H9 (cell line): ENCODE data around the gene PMEPA1. TPM values are rescaled to one million over a fixed set of nuclear protein-coding genes. Genes with fewer than 3 reads are reported as not detected.

Experiments
- DNase-seq: peaks from one replicate; pipeline ENCODE4 v3.0.0-alpha.2; 2017
- H2AFZ ChIP-seq: one replicate; pipeline ENCODE4 v1.6.1; 2013; ENCODE audit warnings: mild to moderate bottlenecking, low read length, control low read depth, moderate library complexity
- H2AK5ac ChIP-seq: 2 replicates; pipeline ENCODE4 v1.6.1; 2013; ENCODE audit warnings: low read length, control low read depth, mixed read lengths; ENCODE audit not compliant: insufficient read length
- H2BK120ac ChIP-seq: one replicate; pipeline ENCODE4 v1.6.1; 2013; ENCODE audit warnings: low read depth, mild to moderate bottlenecking, low read length, control low read depth, inconsistent platforms; ENCODE audit not compliant: poor library complexity, severe bottlenecking
- H2BK12ac ChIP-seq: 2 replicates; pipeline ENCODE4 v1.6.1; 2013; ENCODE audit warnings: low read length, control low read depth, mixed read lengths, low read depth; ENCODE audit not compliant: insufficient read length
- H2BK15ac ChIP-seq: 2 replicates; pipeline ENCODE4 v1.6.1; 2013; ENCODE audit warnings: low read depth, low read length, control low read depth
- H2BK20ac ChIP-seq: one replicate; pipeline ENCODE4 v1.6.1; 2013; ENCODE audit warnings: low read depth, mild to moderate bottlenecking, low read length, control low read depth, inconsistent platforms; ENCODE audit not compliant: poor library complexity, severe bottlenecking
- H2BK5ac ChIP-seq: 2 replicates; pipeline ENCODE4 v1.6.1; 2013; ENCODE audit warnings: low read length, control low read depth, mixed read lengths; ENCODE audit not compliant: insufficient read length
- H3K14ac ChIP-seq: 2 replicates; pipeline ENCODE4 v1.6.1; 2013; ENCODE audit warnings: low read length, control low read depth; ENCODE audit not compliant: insufficient read depth
- H3K18ac ChIP-seq: 2 replicates; pipeline ENCODE4 v1.6.1; 2013; ENCODE audit warnings: low read depth, mild to moderate bottlenecking, mixed read lengths, low read length, control low read depth; ENCODE audit not compliant: insufficient read length
- H3K23ac ChIP-seq: 2 replicates; pipeline ENCODE4 v1.6.1; 2013; ENCODE audit warnings: low read length, control low read depth, mixed read lengths, low read depth; ENCODE audit not compliant: insufficient read length
- H3K23me2 ChIP-seq: 2 replicates; pipeline ENCODE4 v1.6.1; 2013; ENCODE audit warnings: low read depth, mild to moderate bottlenecking, mixed read lengths, low read length, control low read depth; ENCODE audit not compliant: insufficient read length, poor library complexity, severe bottlenecking
- H3K27ac ChIP-seq: 2 replicates; pipeline ENCODE4 v1.5.1; 2013; ENCODE audit warnings: low read length, control low read depth, mixed read lengths, low read depth; ENCODE audit not compliant: insufficient read length
- H3K27me3 ChIP-seq: 2 replicates; pipeline ENCODE4 v1.6.1; 2013; ENCODE audit warnings: low read length, control low read depth, inconsistent platforms; ENCODE audit not compliant: insufficient read depth
- H3K4ac ChIP-seq: 2 replicates; pipeline ENCODE4 v1.6.1; 2013; ENCODE audit warnings: low read depth, mild to moderate bottlenecking, control low read depth, inconsistent platforms, low read length, moderate library complexity
- H3K4me1 ChIP-seq: 2 replicates; pipeline ENCODE4 v1.6.1; 2013; ENCODE audit warnings: low read length, control low read depth, inconsistent platforms; ENCODE audit not compliant: insufficient read depth
- H3K4me2 ChIP-seq: 2 replicates; pipeline ENCODE4 v1.6.1; 2013; ENCODE audit warnings: low read length, control low read depth, mixed read lengths; ENCODE audit not compliant: insufficient read length, insufficient read depth
- H3K56ac ChIP-seq: 2 replicates; pipeline ENCODE4 v1.6.1; 2013; ENCODE audit warnings: low read depth, mild to moderate bottlenecking, mixed read lengths, low read length, control low read depth; ENCODE audit not compliant: insufficient read length
- H3K79me1 ChIP-seq: 2 replicates; pipeline ENCODE4 v1.6.1; 2013; ENCODE audit warnings: low read depth, mild to moderate bottlenecking, moderate library complexity, low read length, control low read depth, inconsistent platforms; ENCODE audit not compliant: insufficient read depth, poor library complexity, severe bottlenecking
- H3K79me2 ChIP-seq: 2 replicates; pipeline ENCODE4 v1.6.1; 2013; ENCODE audit warnings: low read length, control low read depth, inconsistent platforms; ENCODE audit not compliant: insufficient read depth
- H3K9ac ChIP-seq: 2 replicates; pipeline ENCODE4 v1.6.1; 2013; ENCODE audit warnings: low read length, control low read depth, mixed read lengths; ENCODE audit not compliant: insufficient read length; ENCODE audit errors: extremely low read depth
- H3K9me3 ChIP-seq: one replicate; pipeline ENCODE4 v1.6.1; 2013; ENCODE audit warnings: low read depth, low read length, inconsistent platforms; ENCODE audit not compliant: control insufficient read depth
- H3T11ph ChIP-seq: one replicate; pipeline ENCODE4 v1.6.1; 2013; ENCODE audit warnings: mild to moderate bottlenecking, low read length, control low read depth, inconsistent platforms
- H4K20me1 ChIP-seq: one replicate; pipeline ENCODE4 v1.6.1; 2013; ENCODE audit not compliant: control insufficient read depth, insufficient read length, insufficient read depth
- H4K5ac ChIP-seq: 2 replicates; pipeline ENCODE4 v1.6.1; 2013; ENCODE audit warnings: low read depth, mild to moderate bottlenecking, mixed read lengths, low read length, control low read depth; ENCODE audit not compliant: insufficient read length
- H4K8ac ChIP-seq: replicated peaks from 2 replicates; pipeline ENCODE4 v1.6.1; 2013; ENCODE audit warnings: low read length, control low read depth, mixed read lengths, low read depth; ENCODE audit not compliant: insufficient read length
- H4K91ac ChIP-seq: 2 replicates; pipeline ENCODE4 v1.6.1; 2013; ENCODE audit warnings: low read depth, mild to moderate bottlenecking, moderate library complexity, mixed read lengths, low read length, control low read depth; ENCODE audit not compliant: insufficient read length
- H3K27ac Mint-ChIP-seq, 3 experiments: 2 replicates in 2 of 3; 3 replicates in 1 of 3; pipeline ENCODE4 v1.8.0; 2020 to 2021; ENCODE audit warnings: mixed read lengths in 3 of 3, mild to moderate bottlenecking in 1 of 3, moderate library complexity in 1 of 3
- H3K27me3 Mint-ChIP-seq: 2 replicates; pipeline ENCODE4 v1.8.0; 2021; ENCODE audit warnings: low read depth, mild to moderate bottlenecking, moderate library complexity, mixed read lengths
- H3K36me3 Mint-ChIP-seq, 3 experiments: 2 replicates in 2 of 3; 3 replicates in 1 of 3; pipeline ENCODE4 v1.8.0; 2020 to 2021; ENCODE audit warnings: low read depth in 3 of 3, mixed read lengths in 3 of 3; ENCODE audit not compliant: insufficient read depth in 1 of 3
- H3K4me1 Mint-ChIP-seq, 2 experiments: 2 replicates each; pipeline ENCODE4 v1.8.0; 2020; ENCODE audit warnings: mixed read lengths in 2 of 2
- H3K4me3 Mint-ChIP-seq, 2 experiments: 2 replicates in 1 of 2; 3 replicates in 1 of 2; pipeline ENCODE4 v1.8.0; 2020 to 2021; ENCODE audit warnings: mild to moderate bottlenecking in 2 of 2, mixed read lengths in 2 of 2, moderate library complexity in 1 of 2
- H3K9me3 Mint-ChIP-seq, 2 experiments: 2 replicates in 1 of 2; 3 replicates in 1 of 2; pipeline ENCODE4 v1.8.0; 2020; ENCODE audit warnings: mild to moderate bottlenecking in 2 of 2, mixed read lengths in 2 of 2, moderate library complexity in 1 of 2
- WGBS: extraction: QIAGEN DNeasy Blood & Tissue Kit; methylation state at CpG from one replicate; pipeline ENCODE4 v1.1.7; 2013; ENCODE audit warnings: missing lambda C conversion rate, low lambda C conversion rate, mixed read lengths; ENCODE audit not compliant: insufficient read length; ENCODE audit errors: extremely low coverage; 5-methylcytosine and 5-hydroxymethylcytosine counted together
- total RNA-seq: library from RNA; stranded (reverse); gene quantifications from 2 replicates; pipeline ENCODE4 v1.2.1, GENCODE V29; 2021
- TF ChIP-seq, protein P1 (sequence below): fragments of 200-600 bp; sonication (generic); conservative IDR thresholded peaks from 3 replicates; pipeline ENCODE4 v1.8.0; 2021; ENCODE audit warnings: antibody characterized with exemption, mild to moderate bottlenecking

Gene PMEPA1
- total RNA-seq, 1 experiment from 2014 or later, result 34.6 TPM

DNA sequence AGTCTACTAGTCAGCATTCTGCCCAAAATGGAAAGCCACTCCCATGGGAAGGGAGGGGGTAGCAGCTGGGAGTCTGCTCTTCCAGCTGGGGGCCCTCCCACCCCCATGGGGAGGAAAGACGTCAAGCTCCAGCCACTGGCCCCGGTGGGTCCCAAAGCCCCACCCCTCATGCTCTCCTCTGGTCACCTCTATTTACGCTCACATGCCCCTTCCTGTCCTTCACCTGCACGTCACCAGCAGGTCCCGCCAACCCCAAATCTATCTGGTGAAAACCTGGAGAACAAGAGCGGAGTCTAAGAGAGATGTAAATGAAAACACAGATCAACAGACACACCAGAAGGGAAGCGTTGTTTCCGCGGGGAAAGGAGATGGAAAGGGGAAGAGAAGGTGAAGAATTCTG, 59.5 kb downstream of the PMEPA1 start:
- Histone ChIP-seq H2BK20ac (no peak overlapping the region), H2AFZ (no peak overlapping the region), H2BK5ac (no peak overlapping the region), H3K27me3 (no peaks in the 10 kb centered on the region), H3K23me2 (no peaks in the 10 kb centered on the region), H3K23ac (no peak overlapping the region), H3K4ac (no peak overlapping the region), H3K79me2 (no peaks in the 10 kb centered on the region), H4K5ac (no peak overlapping the region), H4K91ac (no peak overlapping the region), H3K4me1 (0 out of 2 replicates have a peak, but pooled peaks cover 3% of the 10 kb centered on the region), H3K18ac (no peak overlapping the region), H4K8ac (no peak overlapping the region), H2BK15ac (no peak overlapping the region), H2AK5ac (no peak overlapping the region), H4K20me1 (no peaks in the 10 kb centered on the region), H3K27ac (no peak overlapping the region), H3K9me3 (no peaks in the 10 kb centered on the region), H3K79me1 (no peaks in the 10 kb centered on the region), H2BK12ac (no peak overlapping the region), H3K14ac (no peak overlapping the region), H3K56ac (no peak overlapping the region), H3T11ph (no peak overlapping the region), H2BK120ac (no peak overlapping the region), H3K9ac (no peak overlapping the region), H3K4me2 (no peak overlapping the region)
- H3K27me3 Mint-ChIP-seq, result no peaks in the 10 kb centered on the region
- DNase-seq, result no peak
- H3K4me3 Mint-ChIP-seq, result no peak overlapping the region
- peaks cover 15 to 46% (median 15%) of the 10 kb centered on the region in 3 experiments for H3K36me3 Mint-ChIP-seq
- peaks cover 16 to 21% of the 10 kb centered on the region in 2 experiments for H3K4me1 Mint-ChIP-seq
- TF ChIP-seq, protein P1, sequence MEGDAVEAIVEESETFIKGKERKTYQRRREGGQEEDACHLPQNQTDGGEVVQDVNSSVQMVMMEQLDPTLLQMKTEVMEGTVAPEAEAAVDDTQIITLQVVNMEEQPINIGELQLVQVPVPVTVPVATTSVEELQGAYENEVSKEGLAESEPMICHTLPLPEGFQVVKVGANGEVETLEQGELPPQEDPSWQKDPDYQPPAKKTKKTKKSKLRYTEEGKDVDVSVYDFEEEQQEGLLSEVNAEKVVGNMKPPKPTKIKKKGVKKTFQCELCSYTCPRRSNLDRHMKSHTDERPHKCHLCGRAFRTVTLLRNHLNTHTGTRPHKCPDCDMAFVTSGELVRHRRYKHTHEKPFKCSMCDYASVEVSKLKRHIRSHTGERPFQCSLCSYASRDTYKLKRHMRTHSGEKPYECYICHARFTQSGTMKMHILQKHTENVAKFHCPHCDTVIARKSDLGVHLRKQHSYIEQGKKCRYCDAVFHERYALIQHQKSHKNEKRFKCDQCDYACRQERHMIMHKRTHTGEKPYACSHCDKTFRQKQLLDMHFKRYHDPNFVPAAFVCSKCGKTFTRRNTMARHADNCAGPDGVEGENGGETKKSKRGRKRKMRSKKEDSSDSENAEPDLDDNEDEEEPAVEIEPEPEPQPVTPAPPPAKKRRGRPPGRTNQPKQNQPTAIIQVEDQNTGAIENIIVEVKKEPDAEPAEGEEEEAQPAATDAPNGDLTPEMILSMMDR, result no peak
- H3K27ac Mint-ChIP-seq, result peak overlapping the region in 2 of 3 experiments; percentile 25 to 40; a peak in 3 of 7 replicates
- H3K9me3 Mint-ChIP-seq, result peaks cover 10 to 11% of the 10 kb centered on the region in 2 experiments
- WGBS, result no CpG with 5 or more reads among the region's 9 CpGs
